Measurements from ENCODE around the gene TP63.

The TP63 gene

GRCh38 chr3:189871418-189871817 lies 240.2 kb downstream of the TP63 start:
- no peak for DNase-seq

DNA sequence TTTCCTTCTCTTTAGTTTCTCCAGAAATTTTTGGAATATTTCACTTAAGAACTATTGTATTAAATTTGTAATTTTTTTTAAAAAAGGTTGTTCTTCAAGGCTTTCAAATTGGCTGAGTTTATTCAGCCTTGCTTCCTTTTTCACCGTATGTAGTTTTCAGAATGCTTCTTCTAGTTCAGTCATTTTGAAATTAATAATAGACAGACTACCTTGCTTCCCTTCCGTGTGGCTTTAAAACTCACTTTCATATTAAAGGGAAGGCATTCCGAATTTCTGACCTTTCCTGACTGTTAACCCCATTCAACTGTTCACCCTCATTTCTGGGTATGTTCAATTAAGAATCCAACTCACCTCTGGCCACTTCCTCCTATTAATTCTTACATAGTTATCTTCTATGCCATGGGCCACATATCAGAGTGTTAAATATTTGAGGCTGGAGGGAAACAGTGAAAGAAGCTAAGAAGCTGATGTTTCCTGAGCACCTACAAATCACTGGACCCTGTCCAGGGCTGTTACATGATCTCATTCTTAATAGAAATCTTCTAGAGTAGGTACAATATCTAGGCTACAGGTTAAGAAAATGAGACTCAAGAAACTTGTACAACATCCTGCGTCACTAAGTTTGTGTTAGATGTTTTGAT lies 252.0 kb downstream of the TP63 start:
- DNase-seq: no peak

- DNase-seq: no peak
Measured at GRCh38 chr3:189890496-189890895, 259.3 kb downstream of the TP63 start.

DNA sequence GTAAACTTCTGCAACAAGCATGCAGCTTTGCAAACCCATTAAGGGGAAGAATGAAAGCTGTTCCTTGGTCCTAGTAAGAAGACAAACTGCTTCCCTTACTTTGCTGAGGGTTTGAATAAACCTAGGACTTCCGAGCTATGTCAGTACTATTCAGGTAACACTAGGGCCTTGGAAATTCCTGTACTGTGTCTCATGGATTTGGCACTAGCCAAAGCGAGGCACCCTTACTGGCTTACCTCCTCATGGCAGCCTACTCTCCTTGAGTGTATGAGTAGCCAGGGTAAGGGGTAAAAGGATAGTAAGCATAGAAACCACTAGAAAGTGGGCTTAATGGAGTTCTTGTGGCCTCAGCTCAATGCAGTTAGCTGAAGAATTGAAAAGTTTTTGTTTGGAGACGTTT lies 265.3 kb downstream of the TP63 start:
- no peak for DNase-seq

DNA sequence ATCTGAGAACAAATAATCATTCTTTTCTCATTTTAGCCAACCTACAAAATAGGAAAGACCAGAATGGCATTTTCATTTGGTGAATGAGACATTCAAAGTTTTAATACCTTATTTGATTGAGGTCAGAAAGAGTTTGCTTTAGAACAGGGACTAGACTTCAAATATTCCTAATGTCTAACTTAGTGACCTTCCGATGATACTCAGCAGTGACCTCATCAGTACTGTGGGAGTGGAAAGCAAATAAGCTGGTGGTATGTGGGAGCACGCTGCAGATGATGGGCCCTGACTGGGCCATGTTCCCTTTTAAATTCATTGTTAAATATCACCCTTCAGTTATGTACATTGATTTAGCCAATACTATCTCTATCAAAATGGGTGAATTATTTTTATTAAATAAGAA lies 266.2 kb downstream of the TP63 start:
- no peak for DNase-seq

- DNase-seq: no peak
Measured at GRCh38 chr3:189898559-189899153, 267.5 kb downstream of the TP63 start.

DNA sequence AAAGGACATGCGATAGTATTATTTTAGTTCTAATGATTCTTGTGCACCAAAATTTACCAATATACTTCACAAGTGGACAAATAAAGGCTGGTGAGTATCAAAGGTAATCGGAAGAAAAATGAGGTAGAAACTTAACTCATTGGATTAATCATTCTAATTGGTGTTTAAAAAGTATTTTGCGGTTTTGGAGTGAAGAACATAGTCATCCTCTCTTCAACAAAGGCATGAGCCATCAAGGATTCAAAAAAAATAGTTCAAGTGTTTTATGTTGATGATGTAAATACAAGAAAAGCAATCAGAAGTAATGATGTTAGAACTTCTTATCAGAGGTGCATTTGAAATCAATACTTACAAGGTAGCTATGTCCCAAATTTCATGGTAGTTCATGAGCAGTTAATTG lies 268.0 kb downstream of the TP63 start:
- DNase-seq: no peak

- DNase-seq: no peak
Measured at GRCh38 chr3:189900578-189900977, 269.4 kb downstream of the TP63 start.

GRCh38 chr3:189901481-189901880 lies 270.3 kb downstream of the TP63 start:
- DNase-seq: no peak

- no peak for DNase-seq
Measured at GRCh38 chr3:189902230-189903186, 271.3 kb downstream of the TP63 start.

DNA sequence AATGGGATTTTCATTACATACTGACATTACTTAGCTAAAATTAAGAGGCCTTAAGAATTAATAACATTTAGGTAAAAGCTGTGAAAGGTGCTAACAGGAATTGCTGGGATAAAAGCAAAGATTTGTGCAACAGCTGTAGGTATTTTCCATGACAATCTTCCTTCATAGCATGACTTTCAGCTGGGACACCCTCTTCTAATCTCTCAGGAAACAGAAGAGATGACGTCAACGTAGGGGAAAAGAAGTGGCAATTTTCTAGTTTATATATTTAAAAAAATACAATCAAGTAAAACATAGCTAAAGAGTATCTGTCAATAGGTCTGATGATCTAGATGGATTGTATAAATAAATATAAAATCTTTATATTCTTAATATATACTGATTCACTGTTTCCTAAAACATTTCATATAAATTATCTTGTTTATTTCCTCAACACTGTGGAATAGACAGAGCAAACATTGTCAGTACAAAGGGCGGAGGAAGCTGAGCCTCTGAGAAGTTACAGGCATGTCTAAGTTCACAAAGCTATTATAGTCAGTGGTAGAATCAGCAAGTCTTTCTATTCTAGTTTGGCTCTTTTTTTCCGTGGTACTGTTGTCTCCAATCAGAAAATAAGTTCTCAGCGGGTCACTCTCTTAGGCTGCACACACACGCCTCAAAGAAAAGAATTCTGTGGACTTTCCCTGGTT lies 272.5 kb downstream of the TP63 start:
- DNase-seq: no peak

- DNase-seq: no peak
Measured at GRCh38 chr3:189907803-189908202, 276.6 kb downstream of the TP63 start.

- no peak for DNase-seq
Measured at GRCh38 chr3:189908646-189909045, 277.5 kb downstream of the TP63 start.

GRCh38 chr3:189909139-189909538 lies 277.9 kb downstream of the TP63 start:
- DNase-seq: no peak

DNA sequence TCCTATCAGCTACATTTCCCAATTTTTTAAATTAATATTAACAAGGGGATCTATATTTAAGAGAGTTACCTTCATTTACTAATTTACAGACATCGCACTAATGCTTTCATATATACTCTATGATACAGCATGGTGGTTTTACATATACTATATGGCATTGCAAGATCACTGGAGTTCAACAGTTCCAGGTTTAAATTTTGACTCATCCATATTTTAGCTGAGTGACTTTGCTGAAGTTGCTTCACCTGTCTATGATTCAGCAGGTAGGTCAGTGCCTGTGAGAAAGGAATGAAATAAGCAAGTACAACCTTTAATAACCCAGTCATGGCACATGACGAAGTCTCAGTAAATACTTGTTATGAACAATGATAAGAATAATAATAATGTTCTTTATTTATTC lies 278.4 kb downstream of the TP63 start:
- no peak for DNase-seq

DNA sequence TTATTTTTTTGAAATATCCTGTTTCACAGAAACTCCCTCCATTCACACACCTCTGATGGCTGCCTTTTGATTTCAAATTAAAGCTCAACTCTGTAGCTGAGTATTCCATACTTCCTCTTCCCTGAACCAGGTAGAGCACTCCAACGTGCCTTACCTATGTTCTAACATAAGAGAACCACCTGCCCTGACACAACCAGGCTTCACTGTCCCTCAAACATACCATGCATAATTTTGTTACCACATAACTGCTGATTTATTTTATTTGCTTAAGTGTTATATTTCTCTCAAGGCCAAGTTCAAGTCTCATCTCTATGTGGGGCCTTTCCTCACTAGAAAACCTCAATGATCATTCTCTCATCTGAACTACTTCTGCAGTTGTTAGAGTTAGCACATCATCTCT lies 279.8 kb downstream of the TP63 start:
- no peak for DNase-seq

GRCh38 chr3:189914799-189915198 lies 283.6 kb downstream of the TP63 start:
- no peak for DNase-seq

- no peak for DNase-seq
Measured at GRCh38 chr3:189921770-189922169, 290.6 kb downstream of the TP63 start.

DNA sequence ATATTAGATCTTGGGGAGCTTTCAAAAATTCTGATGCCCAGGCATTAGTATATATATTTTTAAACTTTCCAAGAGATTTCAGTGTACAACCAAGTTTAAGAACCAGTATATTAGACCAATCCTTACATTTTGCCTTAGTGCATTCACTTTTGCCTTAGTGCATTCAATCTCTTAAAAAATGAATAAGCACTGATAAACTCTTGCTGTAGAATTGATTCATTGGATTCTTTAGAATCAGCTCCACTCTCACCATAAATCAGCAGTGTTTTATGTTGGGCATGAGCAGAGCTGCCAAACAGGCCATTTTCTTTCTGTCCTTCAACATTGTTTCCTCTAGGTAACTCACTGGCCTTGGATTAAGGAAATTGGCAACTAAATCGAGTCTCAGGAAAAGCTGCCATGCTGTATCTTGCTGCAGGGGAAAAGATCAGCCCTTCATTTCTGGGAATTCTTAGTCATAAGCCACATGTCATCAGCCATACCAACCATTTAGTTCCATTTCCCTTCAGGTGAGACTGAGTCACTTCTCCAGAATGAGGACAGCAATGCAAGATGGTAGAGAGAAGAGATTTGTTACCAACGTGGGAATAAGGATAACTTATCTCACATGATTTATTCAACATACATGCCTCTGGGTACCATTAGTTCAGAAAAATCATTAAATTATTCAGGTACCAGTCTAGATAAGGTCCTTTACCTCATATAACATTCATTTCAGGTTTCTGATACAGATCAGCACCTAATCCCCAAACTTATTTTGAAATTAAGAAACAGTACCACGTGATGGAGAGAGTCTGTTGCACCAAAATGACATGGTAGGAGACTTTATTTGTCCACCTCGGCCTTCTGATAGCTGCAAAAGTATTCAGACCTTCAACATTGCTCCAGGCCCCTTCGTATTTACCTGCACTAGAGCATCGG lies 297.0 kb downstream of the TP63 start:
- DNase-seq: no peak

DNA sequence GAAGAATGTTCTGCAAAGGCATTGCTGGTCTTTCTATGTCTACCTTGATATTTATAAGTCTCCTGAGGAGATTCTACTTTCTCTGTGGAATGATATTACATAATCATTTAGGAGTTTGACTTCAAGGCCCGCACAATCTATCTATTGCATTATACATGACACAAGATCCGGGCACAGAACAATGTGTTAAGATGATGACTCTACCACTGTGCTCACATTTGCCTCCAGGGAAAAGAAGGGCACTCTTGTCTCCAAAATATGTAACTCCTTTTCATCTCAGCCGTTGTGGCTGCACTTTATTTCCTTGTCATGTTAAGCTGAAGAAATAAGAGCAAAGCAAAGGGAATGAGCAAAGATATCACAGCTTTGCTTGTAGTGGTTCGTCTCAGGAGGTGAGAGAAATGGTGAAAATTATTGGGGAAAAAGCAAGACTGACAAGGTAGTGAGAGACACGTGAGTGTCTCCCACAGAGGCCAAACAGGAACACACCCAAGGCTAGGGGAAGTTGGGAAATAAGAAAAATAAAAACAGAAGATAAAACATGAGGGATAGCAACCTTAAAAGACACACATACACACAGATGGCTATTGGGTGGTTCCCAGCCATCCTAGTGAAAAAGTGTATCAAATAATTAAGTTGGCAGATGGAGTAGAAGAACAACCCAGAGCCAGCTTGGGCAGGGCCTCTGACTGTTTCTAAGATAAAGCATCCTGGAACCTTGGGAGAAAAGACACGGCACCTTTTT lies 305.2 kb downstream of the TP63 start:
- DNase-seq: peak in 1 of 2 experiments; percentile 56
